Suprapubic skin (tissue), 3 donors: Measurements from ENCODE around the gene FAM118A.

Source experiments
- EP300 ChIP-seq: sonication (generic); formaldehyde crosslinking; IDR thresholded peaks from one replicate; pipeline ENCODE4 v1.6.1; 2017; ENCODE audit warnings: antibody characterized with exemption
- POLR2A ChIP-seq, 2 donors: fragments of 450-650 bp; IDR thresholded peaks; one replicate each; pipeline ENCODE4 v1.6.1; 2017; ENCODE audit warnings: antibody characterized with exemption in 2 of 2, mild to moderate bottlenecking in 2 of 2, moderate library complexity in 2 of 2
- TF ChIP-seq, protein P1 (sequence below), 2 donors: fragments of 200-600 bp in 1 of 2; fragments of 450-650 bp in 1 of 2; sonication (generic) in 1 of 2; IDR thresholded peaks; one replicate each; pipeline ENCODE4 v1.5.1; 2016 to 2019; ENCODE audit warnings: antibody characterized with exemption in 2 of 2, mild to moderate bottlenecking in 1 of 2, moderate library complexity in 1 of 2

DNA sequence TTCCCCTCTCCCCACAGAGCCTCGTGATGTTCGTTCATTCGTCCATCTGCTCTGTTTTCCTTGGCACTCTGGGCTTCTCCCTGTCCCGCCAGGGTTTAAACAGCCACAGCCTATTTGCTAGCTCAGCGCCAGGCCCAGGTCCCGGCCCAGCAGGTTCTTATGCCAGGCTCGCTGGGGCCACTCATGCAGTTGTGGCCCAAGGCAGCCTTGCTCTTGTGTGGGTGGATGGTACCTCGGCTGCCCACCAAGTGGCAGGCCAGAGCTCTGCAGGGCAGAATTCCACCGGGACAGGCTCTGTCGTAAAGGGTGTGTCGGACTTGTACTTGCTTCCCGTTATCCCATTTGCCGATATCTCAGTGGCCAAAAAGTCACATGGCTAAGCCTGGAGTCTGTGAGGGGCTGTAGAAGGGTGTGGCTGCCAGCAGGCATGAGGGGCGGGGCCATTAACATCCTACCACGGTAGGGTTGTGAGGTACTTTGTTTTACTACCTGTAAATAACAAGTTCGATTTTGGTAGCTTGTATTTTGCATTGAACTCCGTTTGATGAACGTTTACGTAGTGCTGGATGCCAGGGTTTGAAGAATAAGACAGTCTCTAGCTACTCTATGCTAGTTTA is 7.9 kb downstream of the FAM118A start:
- TF ChIP-seq POLR2A (IDR thresholded peaks at IDR 0.05) (no peak), EP300 (no peak)
- TF ChIP-seq, protein P1, sequence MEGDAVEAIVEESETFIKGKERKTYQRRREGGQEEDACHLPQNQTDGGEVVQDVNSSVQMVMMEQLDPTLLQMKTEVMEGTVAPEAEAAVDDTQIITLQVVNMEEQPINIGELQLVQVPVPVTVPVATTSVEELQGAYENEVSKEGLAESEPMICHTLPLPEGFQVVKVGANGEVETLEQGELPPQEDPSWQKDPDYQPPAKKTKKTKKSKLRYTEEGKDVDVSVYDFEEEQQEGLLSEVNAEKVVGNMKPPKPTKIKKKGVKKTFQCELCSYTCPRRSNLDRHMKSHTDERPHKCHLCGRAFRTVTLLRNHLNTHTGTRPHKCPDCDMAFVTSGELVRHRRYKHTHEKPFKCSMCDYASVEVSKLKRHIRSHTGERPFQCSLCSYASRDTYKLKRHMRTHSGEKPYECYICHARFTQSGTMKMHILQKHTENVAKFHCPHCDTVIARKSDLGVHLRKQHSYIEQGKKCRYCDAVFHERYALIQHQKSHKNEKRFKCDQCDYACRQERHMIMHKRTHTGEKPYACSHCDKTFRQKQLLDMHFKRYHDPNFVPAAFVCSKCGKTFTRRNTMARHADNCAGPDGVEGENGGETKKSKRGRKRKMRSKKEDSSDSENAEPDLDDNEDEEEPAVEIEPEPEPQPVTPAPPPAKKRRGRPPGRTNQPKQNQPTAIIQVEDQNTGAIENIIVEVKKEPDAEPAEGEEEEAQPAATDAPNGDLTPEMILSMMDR (IDR thresholded peaks at IDR 0.05): peak; percentile 40 to 52
